Uterus (tissue), 4 donors: Measurements from ENCODE around the gene ITPR3. TPM values are rescaled to one million over a fixed set of nuclear protein-coding genes. Genes with fewer than 3 reads are reported as not detected.

Experiments used
- DNase-seq, 2 donors: peaks; one replicate each; pipeline ENCODE4 v3.0.0-alpha.2; 2019 to 2020
- H3K27ac ChIP-seq, 2 donors: fragments of 200-600 bp; sonication (generic); 1 replicate in 1 of 2; 2 replicates in 1 of 2; pipeline ENCODE4 v1.5.1; 2016 to 2018
- H3K27me3 ChIP-seq, 2 donors: fragments of 200-600 bp; sonication (generic); one replicate each; pipeline ENCODE4 v1.5.1; 2018 to 2019; ENCODE audit warnings: control low read depth in 1 of 2
- H3K36me3 ChIP-seq, 2 donors: fragments of 200-600 bp; sonication (generic); one replicate each; pipeline ENCODE4 v1.5.1; 2019; ENCODE audit warnings: control low read depth in 1 of 2
- H3K4me1 ChIP-seq, 2 donors: fragments of 200-600 bp; sonication (generic); one replicate each; pipeline ENCODE4 v1.5.1; 2018 to 2019; ENCODE audit warnings: control low read depth in 1 of 2
- H3K4me3 ChIP-seq, 2 donors: fragments of 200-600 bp; sonication (generic); 1 replicate in 1 of 2; 2 replicates in 1 of 2; pipeline ENCODE4 v1.5.1; 2018 to 2019; ENCODE audit warnings: mild to moderate bottlenecking in 1 of 2
- H3K9me3 ChIP-seq, 2 donors: fragments of 200-600 bp; sonication (generic); one replicate each; pipeline ENCODE4 v1.5.1; 2019; ENCODE audit warnings: control low read depth in 1 of 2
- CTCF ChIP-seq, 4 experiments: fragments of 200-600 bp in 2 of 4; fragments of 450-650 bp in 2 of 4; sonication (generic) in 2 of 4; IDR thresholded peaks; one replicate each; pipeline ENCODE4 v1.5.1; 2016 to 2019; ENCODE audit warnings: antibody characterized with exemption in 4 of 4, mild to moderate bottlenecking in 2 of 4, moderate library complexity in 1 of 4
- POLR2A ChIP-seq, 2 donors: fragments of 450-650 bp; IDR thresholded peaks; one replicate each; pipeline ENCODE4 v1.6.1; 2016; ENCODE audit warnings: antibody characterized with exemption in 2 of 2, mild to moderate bottlenecking in 1 of 2, moderate library complexity in 1 of 2
- intact Hi-C: fragments of 100-400 bp; cut with DNase I; formaldehyde crosslinking; loops from one replicate; pipeline ENCODE4 v1.15.1; 2023; ENCODE audit warnings: low total_unique reads
- total RNA-seq, 4 donors: library from RNA; depleted of rRNA in 3 of 4; stranded (reverse); fragments of >200 nt in 3 of 4; gene quantifications; one replicate each; pipeline versions ENCODE4 v1.1.0 to v1.2.4, GENCODE V29; 2014 to 2023
- donor health status: DM: yes; HTN: yes; CAD: no.

Gene ITPR3
- total RNA-seq, 4 donors from 2014 or later, result 11.2 to 27.6 (median 16.1) TPM

DNA sequence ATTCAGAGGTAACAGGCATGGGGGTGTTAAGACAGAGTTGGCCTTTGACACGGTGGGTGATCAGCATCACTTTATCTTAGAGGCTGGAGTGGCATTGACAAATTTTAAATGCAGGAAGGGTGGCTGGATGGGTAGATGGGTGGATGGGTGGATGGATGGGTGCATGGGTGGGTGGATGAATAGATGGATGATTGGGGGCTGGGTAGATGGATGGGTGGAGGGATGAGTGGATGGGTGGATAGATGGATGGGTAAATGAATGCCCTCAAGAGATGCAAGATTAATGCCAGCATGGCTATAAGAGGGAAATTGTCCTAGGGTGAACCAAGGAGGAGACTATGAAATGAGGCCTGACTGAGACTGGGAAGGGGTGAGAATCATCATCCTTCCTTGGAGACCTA is 18.4 kb downstream of the ITPR3 start:
- DNase-seq, result no peak
- no peak overlapping the region for H3K4me3 ChIP-seq
- no peaks in the 10 kb centered on the region for H3K27me3 ChIP-seq
- TF ChIP-seq POLR2A (IDR thresholded peaks at IDR 0.05), result no peak
- no peak for TF ChIP-seq CTCF (IDR thresholded peaks at IDR 0.05)
- no peaks in the 10 kb centered on the region for H3K4me1 ChIP-seq
- no peak overlapping the region for H3K27ac ChIP-seq
- no peaks in the 10 kb centered on the region for H3K36me3 ChIP-seq
- H3K9me3 ChIP-seq, result no peaks in the 10 kb centered on the region
- intact Hi-C loops, result loop anchor here (10.0 kb wide), 1 partner anchor 55 kb away; the partner anchor contains the start of gene BAK1

- intact Hi-C loops, result no loop called here
- Histone ChIP-seq H3K4me3 (no peak overlapping the region), H3K27me3 (no peaks in the 10 kb centered on the region), H3K9me3 (no peaks in the 10 kb centered on the region), H3K4me1 (no peaks in the 10 kb centered on the region), H3K27ac (no peak overlapping the region), H3K36me3 (no peaks in the 10 kb centered on the region)
- no peak for DNase-seq
- no peak for TF ChIP-seq CTCF (IDR thresholded peaks at IDR 0.05)
- no peak for TF ChIP-seq POLR2A (IDR thresholded peaks at IDR 0.05)
Measured at GRCh38 chr6:33640361-33640760, 19.2 kb downstream of the ITPR3 start.

DNA sequence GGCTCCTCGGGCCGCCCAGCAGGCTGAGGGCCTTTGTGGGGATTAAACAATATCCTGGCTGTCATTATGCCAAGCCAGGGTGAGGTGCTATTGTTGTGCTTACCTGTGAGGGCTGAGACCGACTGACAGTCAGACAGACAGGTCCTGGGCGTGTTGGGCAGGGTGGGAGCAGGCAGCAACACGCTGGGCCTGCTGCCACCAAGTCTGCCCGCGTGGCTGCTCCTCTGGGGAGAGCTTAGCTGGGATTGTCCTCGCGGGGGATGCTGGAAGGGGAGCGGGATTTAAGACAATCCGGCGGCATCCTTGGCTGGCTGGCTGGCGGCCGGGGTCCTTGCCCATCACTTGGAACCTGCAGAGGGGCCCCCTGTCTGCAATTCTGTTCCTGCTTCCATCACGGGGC is 20.0 kb downstream of the ITPR3 start:
- H3K27me3 ChIP-seq, result no peaks in the 10 kb centered on the region
- no peak overlapping the region for H3K27ac ChIP-seq
- no peak for DNase-seq
- no peak overlapping the region for H3K4me3 ChIP-seq
- H3K4me1 ChIP-seq, result no peaks in the 10 kb centered on the region
- H3K9me3 ChIP-seq, result no peaks in the 10 kb centered on the region
- H3K36me3 ChIP-seq, result no peaks in the 10 kb centered on the region
- no peak for TF ChIP-seq CTCF (IDR thresholded peaks at IDR 0.05)
- no peak for TF ChIP-seq POLR2A (IDR thresholded peaks at IDR 0.05)
- intact Hi-C loops, result no loop called here

- intact Hi-C loops, result no loop called here
- H3K36me3 ChIP-seq, result no peaks in the 10 kb centered on the region
- no peak for DNase-seq
- H3K4me1 ChIP-seq, result no peaks in the 10 kb centered on the region
- H3K27ac ChIP-seq, result no peak overlapping the region
- no peak for TF ChIP-seq CTCF (IDR thresholded peaks at IDR 0.05)
- TF ChIP-seq POLR2A (IDR thresholded peaks at IDR 0.05), result no peak
- no peaks in the 10 kb centered on the region for H3K9me3 ChIP-seq
- H3K27me3 ChIP-seq, result no peaks in the 10 kb centered on the region
- no peak overlapping the region for H3K4me3 ChIP-seq
Measured at GRCh38 chr6:33641602-33642001, 20.5 kb downstream of the ITPR3 start.

DNA sequence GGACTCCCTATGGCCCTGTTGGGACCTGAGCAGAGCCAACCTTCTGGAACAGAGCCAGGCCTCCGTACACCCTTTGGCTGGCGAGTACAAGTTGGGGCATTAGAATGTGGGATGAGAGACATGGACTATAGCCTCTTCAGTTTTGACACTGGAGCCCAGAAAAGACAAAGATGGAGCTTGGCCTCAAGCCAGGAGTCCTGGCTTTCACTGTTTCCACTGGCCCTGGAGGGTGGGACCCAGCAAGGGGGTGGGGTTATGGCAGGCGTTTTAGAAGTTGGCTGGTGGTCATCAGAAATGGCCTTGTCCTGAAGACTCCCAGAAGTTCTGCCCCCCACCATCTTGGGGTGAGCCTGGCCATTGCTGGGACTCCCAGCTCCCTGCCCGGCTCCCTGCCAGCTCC is 21.8 kb downstream of the ITPR3 start:
- intact Hi-C loops, result no loop called here
- DNase-seq, result no peak
- Histone ChIP-seq H3K4me1 (no peaks in the 10 kb centered on the region), H3K36me3 (no peaks in the 10 kb centered on the region), H3K4me3 (no peak overlapping the region), H3K27me3 (no peaks in the 10 kb centered on the region), H3K9me3 (no peaks in the 10 kb centered on the region), H3K27ac (no peak overlapping the region)
- TF ChIP-seq POLR2A (IDR thresholded peaks at IDR 0.05) (no peak), CTCF (IDR thresholded peaks at IDR 0.05) (no peak)
